Ovary (tissue), 3 donors: ENCODE data around the gene LYST.

ENCODE experiments used
- EP300 ChIP-seq: sonication (generic); formaldehyde crosslinking; IDR thresholded peaks from one replicate; pipeline ENCODE4 v1.6.1; 2017; ENCODE audit warnings: antibody characterized with exemption
- POLR2A ChIP-seq: fragments of 450-650 bp; IDR thresholded peaks from one replicate; pipeline ENCODE4 v1.6.1; 2017; ENCODE audit warnings: antibody characterized with exemption, mild to moderate bottlenecking, moderate library complexity
- TF ChIP-seq, protein P1 (sequence below), 3 donors: fragments of 450-650 bp in 2 of 3; fragments of 200-600 bp in 1 of 3; IDR thresholded peaks; one replicate each; pipeline versions ENCODE4 v1.5.1 to v1.8.0; 2016 to 2022; ENCODE audit warnings: antibody characterized with exemption in 3 of 3, mild to moderate bottlenecking in 1 of 3
- donor health status: DM: no; HTN: no; CAD: no.

DNA sequence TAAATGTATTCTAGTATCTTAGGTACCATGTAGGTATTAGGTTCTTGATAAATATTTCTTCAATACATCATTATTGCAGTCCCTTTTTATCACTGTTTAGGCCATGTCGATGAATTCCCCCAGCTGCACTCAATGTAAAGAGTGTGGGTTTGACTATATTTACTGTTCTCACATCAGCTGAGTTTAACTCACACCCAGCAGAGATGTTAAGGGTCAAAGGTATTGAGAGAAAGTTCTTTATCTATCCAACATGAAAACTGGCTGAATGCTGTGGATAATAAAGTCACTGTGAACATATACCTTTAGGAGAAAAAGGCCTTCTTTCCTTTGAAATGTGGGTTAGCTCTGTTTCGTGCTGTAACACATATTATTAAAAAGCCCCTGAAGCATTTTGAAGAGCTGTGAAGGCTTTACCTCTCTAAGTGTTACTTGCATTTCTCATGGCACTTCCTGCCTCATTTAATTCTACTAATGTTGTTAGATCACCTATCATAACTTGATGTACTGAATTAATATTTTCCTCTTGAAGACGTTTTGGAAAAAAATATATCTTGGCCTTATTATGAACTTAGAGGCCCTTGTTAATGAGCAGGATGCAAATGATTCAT, 19.1 kb upstream of the LYST start:
- TF ChIP-seq, protein P1, sequence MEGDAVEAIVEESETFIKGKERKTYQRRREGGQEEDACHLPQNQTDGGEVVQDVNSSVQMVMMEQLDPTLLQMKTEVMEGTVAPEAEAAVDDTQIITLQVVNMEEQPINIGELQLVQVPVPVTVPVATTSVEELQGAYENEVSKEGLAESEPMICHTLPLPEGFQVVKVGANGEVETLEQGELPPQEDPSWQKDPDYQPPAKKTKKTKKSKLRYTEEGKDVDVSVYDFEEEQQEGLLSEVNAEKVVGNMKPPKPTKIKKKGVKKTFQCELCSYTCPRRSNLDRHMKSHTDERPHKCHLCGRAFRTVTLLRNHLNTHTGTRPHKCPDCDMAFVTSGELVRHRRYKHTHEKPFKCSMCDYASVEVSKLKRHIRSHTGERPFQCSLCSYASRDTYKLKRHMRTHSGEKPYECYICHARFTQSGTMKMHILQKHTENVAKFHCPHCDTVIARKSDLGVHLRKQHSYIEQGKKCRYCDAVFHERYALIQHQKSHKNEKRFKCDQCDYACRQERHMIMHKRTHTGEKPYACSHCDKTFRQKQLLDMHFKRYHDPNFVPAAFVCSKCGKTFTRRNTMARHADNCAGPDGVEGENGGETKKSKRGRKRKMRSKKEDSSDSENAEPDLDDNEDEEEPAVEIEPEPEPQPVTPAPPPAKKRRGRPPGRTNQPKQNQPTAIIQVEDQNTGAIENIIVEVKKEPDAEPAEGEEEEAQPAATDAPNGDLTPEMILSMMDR (IDR thresholded peaks at IDR 0.05): no peak
- no peak for TF ChIP-seq POLR2A
- no peak for TF ChIP-seq EP300
